Astrocyte (in vitro differentiated cells and primary cell): ENCODE data around the gene BTF3.

ENCODE experiments used
- CTCF ChIP-seq: IDR thresholded peaks from 2 replicates; pipeline ENCODE4 v1.5.1; 2011; ENCODE audit warnings: low read depth, mild to moderate bottlenecking, inconsistent platforms, low read length, moderate library complexity; ENCODE audit not compliant: insufficient read depth
- EZH2 ChIP-seq: IDR thresholded peaks from 2 replicates; pipeline ENCODE4 v1.6.1; 2012; ENCODE audit warnings: mild to moderate bottlenecking, low read length, inconsistent platforms; ENCODE audit not compliant: insufficient read depth

- no peak for TF ChIP-seq EZH2
- TF ChIP-seq CTCF = no peak
These were observed 36.7 kb downstream of the BTF3 start for GRCh38 chr5:73534971-73535370.
